ENCODE data around the gene ANAPC2.

ANAPC2 gene

GRCh38 chr9:137188490-137189296 is at the start of gene ANAPC2, which contains the start of gene SSNA1:
ANAPC2 (minus strand) TSS chr9:137188560; CDS start chr9:137188532, 28 bp downstream.
SSNA1 (plus strand) TSS chr9:137188676; CDS start chr9:137188727, 51 bp downstream.
- Histone ChIP-seq H3K9me3 (no peaks in the 10 kb centered on the region), H3K4me2 (peak within 1 kb of the TSS; percentile 100), H3K4me3 (peak within 1 kb of the TSS; percentile 87), H3K4me1 (peaks cover 67% of the 10 kb centered on the region), H3K27ac (peak within 1 kb of the TSS; percentile 91), H3K27me3 (no peaks in the 10 kb centered on the region), H3K9ac (peak within 1 kb of the TSS; percentile 85), H3K36me3 (peaks cover 77% of the 10 kb centered on the region), H4K20me1 (peaks cover 86% of the 10 kb centered on the region)
- no peak for TF ChIP-seq Cebpa-rat (IDR thresholded peaks at IDR 0.05)

GRCh38 chr9:137236936-137237421 is 48.6 kb upstream of the ANAPC2 start:
- Histone ChIP-seq H3K4me2 (peak overlapping the region; percentile 98), H3K4me3 (peak overlapping the region; percentile 63), H3K9me3 (no peaks in the 10 kb centered on the region), H4K20me1 (peaks cover 23% of the 10 kb centered on the region), H3K36me3 (peaks cover 4% of the 10 kb centered on the region), H3K4me1 (peaks cover 67% of the 10 kb centered on the region), H3K9ac (peak overlapping the region; percentile 69), H3K27ac (peak overlapping the region; percentile 84), H3K27me3 (no peaks in the 10 kb centered on the region)
- TF ChIP-seq Cebpa-rat (IDR thresholded peaks at IDR 0.05), result no peak

- peaks cover 71% of the 10 kb centered on the region for H3K4me1 ChIP-seq
- no peaks in the 10 kb centered on the region for H3K27me3 ChIP-seq
- H3K9ac ChIP-seq, result peak overlapping the region; percentile 69
- H3K36me3 ChIP-seq, result no peaks in the 10 kb centered on the region
- H4K20me1 ChIP-seq, result peaks cover 17% of the 10 kb centered on the region; the same call in 1 of the 2 replicates
- no peaks in the 10 kb centered on the region for H3K9me3 ChIP-seq
- no peak for TF ChIP-seq Cebpa-rat (IDR thresholded peaks at IDR 0.05)
- H3K4me3 ChIP-seq, result peak overlapping the region; percentile 63
- H3K4me2 ChIP-seq, result peak overlapping the region; percentile 98
- peak overlapping the region; percentile 84 for H3K27ac ChIP-seq
Observed at GRCh38 chr9:137236238-137236935, 48.0 kb upstream of the ANAPC2 start.

GRCh38 chr9:137235424-137236237 is 47.3 kb upstream of the ANAPC2 start:
- H3K36me3 ChIP-seq, result no peaks in the 10 kb centered on the region
- peak overlapping the region; percentile 66 for H3K9ac ChIP-seq
- peaks cover 17% of the 10 kb centered on the region; the same call in 1 of the 2 replicates for H4K20me1 ChIP-seq
- peak overlapping the region; percentile 63 for H3K4me3 ChIP-seq
- peaks cover 78% of the 10 kb centered on the region for H3K4me1 ChIP-seq
- peak overlapping the region; percentile 98 for H3K4me2 ChIP-seq
- no peak for TF ChIP-seq Cebpa-rat (IDR thresholded peaks at IDR 0.05)
- H3K9me3 ChIP-seq, result no peaks in the 10 kb centered on the region
- H3K27ac ChIP-seq, result peak overlapping the region; percentile 79
- H3K27me3 ChIP-seq, result no peaks in the 10 kb centered on the region

GRCh38 chr9:137234758-137235423 is 46.5 kb upstream of the ANAPC2 start:
- Histone ChIP-seq H3K4me1 (peaks cover 83% of the 10 kb centered on the region), H3K9ac (peak overlapping the region; percentile 66), H3K36me3 (no peaks in the 10 kb centered on the region), H3K27ac (peak overlapping the region; percentile 79), H3K27me3 (no peaks in the 10 kb centered on the region), H3K4me2 (peak overlapping the region; percentile 98), H3K9me3 (no peaks in the 10 kb centered on the region), H4K20me1 (peaks cover 17% of the 10 kb centered on the region; the same call in 1 of the 2 replicates), H3K4me3 (peak overlapping the region; percentile 63)
- TF ChIP-seq Cebpa-rat (IDR thresholded peaks at IDR 0.05), result no peak

DNA sequence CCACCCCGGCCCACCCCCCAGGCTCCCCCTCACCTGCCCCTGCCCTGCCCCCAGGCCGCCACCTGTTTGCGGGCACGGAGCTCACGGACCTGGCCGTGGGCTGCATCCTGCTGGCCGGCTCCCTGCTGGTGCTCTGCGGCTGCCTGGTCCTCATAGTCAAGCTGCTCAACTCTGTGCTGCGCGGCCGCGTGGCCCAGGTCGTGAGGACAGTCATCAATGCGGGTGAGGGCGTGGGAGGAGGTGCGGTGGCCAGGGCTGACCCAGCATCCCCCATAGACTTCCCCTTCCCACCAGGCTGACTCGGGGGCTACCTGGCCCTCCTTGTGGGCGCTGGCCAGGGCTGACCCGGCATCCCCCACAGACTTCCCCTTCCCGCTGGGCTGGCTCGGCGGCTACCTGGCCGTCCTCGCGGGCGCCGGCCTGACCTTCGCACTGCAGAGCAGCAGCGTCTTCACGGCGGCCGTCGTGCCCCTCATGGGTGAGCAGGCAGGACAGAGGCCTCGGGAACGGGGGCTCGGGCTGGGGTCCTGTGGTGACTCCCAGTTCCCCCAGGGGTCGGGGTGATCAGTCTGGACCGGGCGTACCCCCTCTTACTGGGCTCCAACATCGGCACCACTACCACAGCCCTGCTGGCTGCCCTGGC is 45.8 kb upstream of the ANAPC2 start:
- no peaks in the 10 kb centered on the region for H3K9me3 ChIP-seq
- no peak for TF ChIP-seq Cebpa-rat (IDR thresholded peaks at IDR 0.05)
- peak overlapping the region; percentile 63 for H3K4me3 ChIP-seq
- peaks cover 83% of the 10 kb centered on the region for H3K4me1 ChIP-seq
- no peaks in the 10 kb centered on the region for H3K36me3 ChIP-seq
- H3K27me3 ChIP-seq, result no peaks in the 10 kb centered on the region
- peak overlapping the region; percentile 66; the same call in 1 of the 2 replicates for H3K9ac ChIP-seq
- H4K20me1 ChIP-seq, result peaks cover 17% of the 10 kb centered on the region; the same call in 1 of the 2 replicates
- peak overlapping the region; percentile 79; the same call in 1 of the 2 replicates for H3K27ac ChIP-seq
- peak overlapping the region; percentile 98 for H3K4me2 ChIP-seq

DNA sequence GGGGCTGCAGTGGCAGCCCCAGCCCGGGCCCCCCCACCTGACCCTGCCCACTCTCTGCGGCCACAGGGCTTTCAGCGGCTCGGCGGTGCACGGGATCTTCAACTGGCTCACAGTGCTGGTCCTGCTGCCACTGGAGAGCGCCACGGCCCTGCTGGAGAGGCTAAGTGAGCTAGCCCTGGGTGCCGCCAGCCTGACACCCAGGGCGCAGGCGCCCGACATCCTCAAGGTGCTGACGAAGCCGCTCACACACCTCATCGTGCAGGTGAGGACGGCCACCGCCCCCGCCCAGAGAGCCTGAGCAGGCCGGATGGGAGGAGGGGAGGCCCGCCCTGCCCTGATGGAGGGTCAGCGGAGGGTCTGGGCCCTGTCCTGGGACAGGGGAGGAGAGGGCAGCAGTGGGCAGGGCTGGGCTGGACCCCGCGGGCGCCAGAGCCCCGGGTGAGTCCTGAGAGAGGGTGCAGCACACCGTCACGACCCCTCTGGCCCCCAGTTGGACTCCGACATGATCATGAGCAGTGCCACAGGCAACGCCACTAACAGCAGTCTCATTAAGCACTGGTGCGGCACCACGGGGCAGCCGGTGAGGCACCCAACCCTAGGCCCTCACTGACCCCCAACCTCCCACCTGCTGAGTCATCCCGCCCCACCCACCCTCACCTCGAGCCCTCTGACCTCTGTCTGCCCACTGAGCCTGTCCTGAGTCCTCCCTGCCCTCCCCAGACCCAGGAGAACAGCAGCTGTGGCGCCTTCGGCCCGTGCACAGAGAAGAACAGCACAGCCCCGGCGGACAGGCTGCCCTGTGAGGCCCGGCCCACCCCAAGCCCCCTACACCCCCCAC is 45.0 kb upstream of the ANAPC2 start:
- Histone ChIP-seq H3K9ac (no peak overlapping the region), H3K9me3 (no peaks in the 10 kb centered on the region), H3K27ac (no peak overlapping the region), H3K4me1 (peaks cover 83% of the 10 kb centered on the region), H4K20me1 (peaks cover 17% of the 10 kb centered on the region; the same call in 1 of the 2 replicates), H3K4me2 (no peak overlapping the region), H3K36me3 (no peaks in the 10 kb centered on the region), H3K4me3 (no peak overlapping the region), H3K27me3 (no peaks in the 10 kb centered on the region)
- no peak for TF ChIP-seq Cebpa-rat (IDR thresholded peaks at IDR 0.05)

Data from BLaER1 (cell line).